T-cell (primary cell): ENCODE results near the gene FRMD5. TPM values are rescaled to one million over a fixed set of nuclear protein-coding genes. Genes with fewer than 3 reads are reported as not detected.
"Not testable (repeated sequence)": the region's sequence is repeated elsewhere in the genome, so short reads cannot be mapped to it uniquely, and the experiment has no call there.

Experiments
- ATAC-seq, 4 experiments: fragments of 200-7000 bp in 3 of 4; fragments of 150-1000 bp in 1 of 4; cut with Tn5 transposase; replicated peaks in 1 of 4; 1 replicate in 3 of 4; 2 replicates in 1 of 4; pipeline ENCODE4 v1.10.0; 2021; ENCODE audit warnings: moderate library complexity in 3 of 4, mild to moderate bottlenecking in 2 of 4, moderate number of reproducible peaks in 1 of 4
- CTCF ChIA-PET, 2 donors: fragments of 300-600 bp; sonication (Branson Sonifier 250); formaldehyde crosslinking; loops; one replicate each; lab custom pipeline; 2022; ENCODE audit warnings: antibody characterized with exemption in 2 of 2; lab: Charles Lee
- POLR2A ChIA-PET, 2 donors: fragments of 300-600 bp; sonication (Branson Sonifier 250); formaldehyde crosslinking; loops; one replicate each; lab custom pipeline; 2022; ENCODE audit warnings: antibody characterized with exemption in 2 of 2; lab: Charles Lee
- DNase-seq, 35 experiments: peaks; one replicate each; pipeline versions ENCODE4 v3.0.0 to v3.0.0-alpha.2; 2013 to 2023
- H3K27ac ChIP-seq: one replicate; pipeline ENCODE4 v1.5.1; 2013; ENCODE audit warnings: low read length
- H3K27me3 ChIP-seq, 2 experiments: replicated peaks in 1 of 2; 1 replicate in 1 of 2; 2 replicates in 1 of 2; pipeline versions ENCODE4 v1.6.1 to v1.7.0; 2013; ENCODE audit warnings: low read length in 1 of 2, mixed read lengths in 1 of 2; ENCODE audit not compliant: control insufficient read depth in 2 of 2, insufficient read depth in 2 of 2; ENCODE audit errors: extremely low read depth in 1 of 2
- H3K36me3 ChIP-seq, 2 donors: 1 replicate in 1 of 2; 2 replicates in 1 of 2; pipeline versions ENCODE4 v1.6.1 to v1.7.0; 2013; ENCODE audit warnings: low read length in 1 of 2; ENCODE audit not compliant: control insufficient read depth in 2 of 2, insufficient read depth in 1 of 2; ENCODE audit errors: extremely low read depth in 1 of 2
- H3K4me1 ChIP-seq, 2 experiments: 1 replicate in 1 of 2; 2 replicates in 1 of 2; pipeline versions ENCODE4 v1.6.1 to v1.7.0; 2013; ENCODE audit warnings: low read length in 2 of 2, mixed read lengths in 1 of 2; ENCODE audit not compliant: insufficient read depth in 2 of 2, control insufficient read depth in 1 of 2; ENCODE audit errors: extremely low read depth in 1 of 2
- H3K4me3 ChIP-seq, 2 donors: 1 replicate in 1 of 2; 2 replicates in 1 of 2; pipeline versions ENCODE4 v1.5.1 to v1.7.0; 2013; ENCODE audit warnings: mild to moderate bottlenecking in 2 of 2, low read length in 1 of 2, moderate library complexity in 1 of 2; ENCODE audit not compliant: control insufficient read depth in 1 of 2; ENCODE audit errors: extremely low read depth in 1 of 2
- H3K9me3 ChIP-seq: 2 replicates; pipeline ENCODE4 v1.7.0; 2013
- H3K27ac Mint-ChIP-seq, 2 donors: one replicate each; pipeline ENCODE4 v1.8.0; 2020 to 2021; ENCODE audit warnings: mild to moderate bottlenecking in 2 of 2, mixed read lengths in 2 of 2
- H3K27me3 Mint-ChIP-seq, 2 donors: one replicate each; pipeline ENCODE4 v1.8.0; 2021 to 2022; ENCODE audit warnings: mixed read lengths in 2 of 2
- H3K36me3 Mint-ChIP-seq: one replicate; pipeline ENCODE4 v1.8.0; 2021; ENCODE audit warnings: mixed read lengths
- H3K4me1 Mint-ChIP-seq, 3 donors: one replicate each; pipeline ENCODE4 v1.8.0; 2020 to 2022; ENCODE audit warnings: mixed read lengths in 3 of 3, mild to moderate bottlenecking in 1 of 3
- H3K4me3 Mint-ChIP-seq, 3 donors: one replicate each; pipeline ENCODE4 v1.8.0; 2020 to 2022; ENCODE audit warnings: mild to moderate bottlenecking in 3 of 3, mixed read lengths in 3 of 3, moderate library complexity in 3 of 3
- H3K9me3 Mint-ChIP-seq, 3 donors: one replicate each; pipeline ENCODE4 v1.8.0; 2020 to 2022; ENCODE audit warnings: mixed read lengths in 3 of 3
- WGBS: methylation state at CpG from one replicate; pipeline ENCODE4 v1.1.5; 2013; ENCODE audit warnings: missing lambda C conversion rate; ENCODE audit not compliant: insufficient coverage; 5-methylcytosine and 5-hydroxymethylcytosine counted together
- total RNA-seq, 35 experiments: library from RNA in 6 of 35; stranded (reverse) in 6 of 35; fragments of 120-200 nt in 1 of 35; gene quantifications; one replicate each; pipeline versions ENCODE4 v1.2.1 to v1.2.4 and lab custom pipeline; 2013 to 2026

The FRMD5 gene
- total RNA-seq, 5 donors from 2014 or later (not counting 1 experiment from before 2014, with no cell fraction given): 0.09 to 0.26 (median 0.23) TPM; not detected in 2

DNA sequence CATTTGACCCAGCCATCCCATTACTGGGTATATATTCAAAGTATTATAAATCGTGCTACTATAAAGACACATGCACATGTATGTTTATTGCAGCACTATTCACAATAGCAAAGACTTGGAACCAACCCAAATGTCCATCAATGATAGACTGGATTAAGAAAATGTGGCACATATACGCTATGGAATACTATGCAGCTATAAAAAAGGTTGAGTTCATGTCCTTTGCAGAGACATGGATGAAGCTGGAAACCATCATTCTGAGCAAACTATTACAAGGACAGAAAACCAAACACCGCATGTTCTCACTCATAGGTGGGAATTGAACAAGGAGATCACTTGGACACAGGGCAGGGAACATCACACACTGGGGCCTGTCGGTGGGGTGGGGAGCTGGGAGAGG is 31.9 kb upstream of the FRMD5 start:
- POLR2A ChIA-PET: interaction anchor here in 1 of 2 donors (0.6 kb wide), 1 partner anchor 505 kb away, joined by 3 read pairs; no protein-coding TSS in a partner anchor
- H3K27me3 ChIP-seq, ATAC-seq, H3K36me3 ChIP-seq, H3K4me3 Mint-ChIP-seq, H3K27ac ChIP-seq, H3K9me3 ChIP-seq, H3K4me3 ChIP-seq, H3K36me3 Mint-ChIP-seq, H3K4me1 ChIP-seq, H3K4me1 Mint-ChIP-seq, H3K27ac Mint-ChIP-seq, DNase-seq, CTCF ChIA-PET, H3K9me3 Mint-ChIP-seq: not testable (repeated sequence)
- whole genome bisulfite sequencing: no CpG with 5 or more reads among the region's 4 CpGs
- H3K27me3 Mint-ChIP-seq: peaks cover 7 to 12% of the 10 kb centered on the region in 2 donors

DNA sequence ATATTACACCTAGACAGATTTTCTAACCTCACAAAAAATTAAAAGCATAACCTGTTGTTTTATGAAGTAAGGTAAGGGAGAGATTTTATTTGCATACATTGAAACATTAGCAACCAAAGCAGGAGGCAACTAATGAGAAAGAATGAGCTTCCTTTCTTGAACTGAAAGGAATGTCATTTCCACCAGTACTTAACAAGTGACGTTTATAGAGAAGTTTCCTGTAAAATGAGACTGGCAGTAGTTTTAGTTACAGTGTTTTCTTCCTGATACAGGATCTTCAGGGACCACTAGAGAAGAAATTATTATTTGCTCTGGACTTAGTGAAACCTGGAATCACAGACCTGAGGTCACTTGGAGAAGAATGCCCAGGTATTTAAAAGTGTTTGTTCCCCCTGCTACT is 27.4 kb upstream of the FRMD5 start:
- WGBS: no CpG with 5 or more reads among the region's 1 CpG
- Mint-ChIP-seq H3K27ac (no peak overlapping the region), H3K4me3 (no peak overlapping the region), H3K36me3 (no peaks in the 10 kb centered on the region), H3K27me3 (peaks cover 15 to 24% of the 10 kb centered on the region in 2 donors), H3K4me1 (peaks cover 2 to 5% (median 3%) of the 10 kb centered on the region in 3 donors), H3K9me3 (no peaks in the 10 kb centered on the region)
- no peak overlapping the region for H3K27ac ChIP-seq
- no peak for ATAC-seq
- H3K4me3 ChIP-seq: no peak overlapping the region
- CTCF ChIA-PET: no interaction called here
- no peak for DNase-seq
- H3K36me3 ChIP-seq: no peaks in the 10 kb centered on the region
- H3K4me1 ChIP-seq: no peaks in the 10 kb centered on the region
- POLR2A ChIA-PET: no interaction called here
- H3K9me3 ChIP-seq: no peaks in the 10 kb centered on the region
- H3K27me3 ChIP-seq: peaks cover 0 to 2% of the 10 kb centered on the region in 2 experiments

DNA sequence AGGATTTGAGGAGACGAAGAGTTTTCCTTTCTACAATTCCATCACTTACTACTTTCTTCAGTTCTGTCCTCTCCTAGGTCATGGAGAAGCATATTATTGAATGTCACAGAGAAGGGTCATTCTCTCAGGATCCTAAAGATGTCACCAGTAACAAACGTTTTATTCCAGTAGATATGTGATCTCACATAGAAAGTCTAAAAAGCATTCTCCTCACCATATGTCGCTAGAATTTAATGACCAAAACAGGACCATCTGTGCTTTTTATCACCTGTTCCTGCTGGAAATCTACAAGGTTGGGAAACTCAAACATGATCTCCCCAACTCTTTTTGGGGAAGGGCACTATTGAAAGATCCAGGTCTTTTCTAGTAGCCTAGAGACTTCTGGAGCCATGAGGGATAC is 24.0 kb upstream of the FRMD5 start:
- DNase-seq (no peak), ATAC-seq (no peak)
- H3K27me3 Mint-ChIP-seq: peaks cover 16 to 26% of the 10 kb centered on the region in 2 donors
- Histone ChIP-seq H3K27me3 (peaks cover 0 to 2% of the 10 kb centered on the region in 2 experiments), H3K9me3 (no peaks in the 10 kb centered on the region), H3K4me3 (no peak overlapping the region), H3K4me1 (no peaks in the 10 kb centered on the region), H3K27ac (no peak overlapping the region), H3K36me3 (no peaks in the 10 kb centered on the region)
- peaks cover 2 to 5% (median 3%) of the 10 kb centered on the region in 3 donors for H3K4me1 Mint-ChIP-seq
- H3K9me3 Mint-ChIP-seq: no peaks in the 10 kb centered on the region
- no peaks in the 10 kb centered on the region for H3K36me3 Mint-ChIP-seq
- ChIA-PET CTCF (interaction anchor here (0.6 to 1.1 kb wide), 3 partner anchors 11 to 282 kb away, joined by 3 to 4 read pairs (median 3); no protein-coding TSS in a partner anchor), POLR2A (no interaction called here)
- H3K27ac Mint-ChIP-seq: no peak overlapping the region
- WGBS: no CpG with 5 or more reads among the region's 3 CpGs
- no peak overlapping the region for H3K4me3 Mint-ChIP-seq

DNA sequence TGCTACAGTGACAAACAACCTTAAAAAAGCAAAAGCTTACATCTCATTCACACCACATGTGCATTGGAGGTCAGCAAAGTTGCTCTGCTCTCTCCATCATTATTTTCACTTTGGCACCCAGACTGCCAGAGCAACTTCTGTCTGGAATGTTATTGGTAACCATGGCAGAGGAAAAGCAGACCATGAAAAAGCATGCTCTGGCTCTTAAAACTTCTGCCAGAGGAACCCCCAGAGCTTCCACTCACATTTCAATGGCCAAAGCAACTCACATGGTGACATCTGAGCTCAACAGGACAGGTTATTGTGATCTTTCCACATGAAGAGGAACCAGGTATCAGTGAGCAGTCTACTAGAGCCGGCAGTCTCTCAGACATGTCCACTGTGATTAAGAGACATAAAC is 21.9 kb upstream of the FRMD5 start:
- Mint-ChIP-seq H3K36me3 (no peaks in the 10 kb centered on the region), H3K4me3 (no peak overlapping the region)

DNA sequence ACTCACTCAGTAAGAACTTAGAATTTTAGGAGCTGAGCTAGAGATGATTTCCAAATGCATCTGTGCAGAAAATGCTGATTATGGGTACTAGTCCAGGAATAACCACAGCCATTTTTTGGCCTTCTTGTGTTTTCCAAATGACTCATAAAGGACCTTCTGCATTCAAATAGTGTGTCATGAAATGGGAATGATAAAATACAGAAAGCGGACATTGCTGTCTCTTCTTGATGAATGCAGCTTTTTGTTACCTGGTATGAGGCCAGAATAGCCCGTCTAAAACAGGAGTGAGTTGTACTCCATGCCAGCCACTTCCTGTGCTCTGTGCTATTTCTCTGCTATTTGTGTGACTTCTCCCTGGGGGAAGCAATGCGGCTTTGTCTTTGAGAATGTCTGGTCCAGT is 20.5 kb upstream of the FRMD5 start:
- Mint-ChIP-seq H3K4me3 (no peak overlapping the region), H3K27me3 (peaks cover 28 to 29% of the 10 kb centered on the region in 2 donors), H3K36me3 (no peaks in the 10 kb centered on the region), H3K9me3 (no peaks in the 10 kb centered on the region), H3K27ac (no peak overlapping the region), H3K4me1 (peaks cover 2 to 5% (median 3%) of the 10 kb centered on the region in 3 donors)
- H3K27me3 ChIP-seq: peaks cover 0 to 7% of the 10 kb centered on the region in 2 experiments
- H3K4me3 ChIP-seq: no peak overlapping the region
- no peak overlapping the region for H3K27ac ChIP-seq
- ChIA-PET CTCF (no interaction called here), POLR2A (no interaction called here)
- H3K36me3 ChIP-seq: no peaks in the 10 kb centered on the region
- H3K9me3 ChIP-seq: no peaks in the 10 kb centered on the region
- 50% methylated on average over 1 of the region's 3 CpGs for WGBS
- no peak for DNase-seq
- H3K4me1 ChIP-seq: no peaks in the 10 kb centered on the region
- no peak for ATAC-seq

More for the DNA sequence above, 21.9 kb upstream of the FRMD5 start:
- Mint-ChIP-seq H3K4me1 (peaks cover 2 to 5% (median 3%) of the 10 kb centered on the region in 3 donors), H3K9me3 (no peaks in the 10 kb centered on the region), H3K27me3 (peaks cover 18 to 24% of the 10 kb centered on the region in 2 donors), H3K27ac (no peak overlapping the region)
- POLR2A ChIA-PET: no interaction called here
- no peak overlapping the region for H3K4me3 ChIP-seq
- DNase-seq (no peak), ATAC-seq (no peak)
- H3K9me3 ChIP-seq: no peaks in the 10 kb centered on the region
- no peaks in the 10 kb centered on the region for H3K36me3 ChIP-seq
- H3K4me1 ChIP-seq: no peaks in the 10 kb centered on the region
- CTCF ChIA-PET: interaction anchor here in 1 of 2 donors (0.7 to 1.2 kb wide), 2 partner anchors 101 to 293 kb away, joined by 3 to 7 read pairs; no protein-coding TSS in a partner anchor
- WGBS: 63% methylated on average over 1 of the region's 1 CpG
- H3K27ac ChIP-seq: no peak overlapping the region
- peaks cover 0 to 3% of the 10 kb centered on the region in 2 experiments for H3K27me3 ChIP-seq

DNA sequence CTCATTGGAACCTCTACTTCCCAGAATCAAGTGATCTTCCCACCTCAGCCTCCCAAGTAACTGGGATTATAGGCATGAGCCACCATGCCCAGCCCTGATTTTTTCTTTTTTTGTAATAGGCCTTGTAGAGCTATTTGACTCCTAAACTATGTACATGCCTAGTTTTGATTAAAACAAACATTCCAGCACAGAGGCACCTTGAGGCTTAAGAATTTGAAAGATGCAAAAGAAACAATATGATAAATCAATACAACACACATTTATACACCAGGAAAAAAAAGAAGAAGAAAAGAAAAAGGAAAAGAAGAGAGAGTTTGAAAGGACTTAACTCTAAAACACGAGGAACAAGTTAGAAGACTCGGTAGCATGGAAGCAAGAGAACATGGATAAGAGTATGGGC is 13.9 kb upstream of the FRMD5 start:
- ChIA-PET POLR2A (no interaction called here), CTCF (interaction anchor here in 1 of 2 donors (0.7 kb wide), 1 partner anchor 10 kb away, joined by 3 read pairs; no protein-coding TSS in a partner anchor)
- DNase-seq: no peak
- peaks cover 2 to 9% of the 10 kb centered on the region in 2 experiments for H3K27me3 ChIP-seq
- Mint-ChIP-seq H3K36me3 (no peaks in the 10 kb centered on the region), H3K4me3 (no peak overlapping the region), H3K27ac (no peak overlapping the region), H3K27me3 (peaks cover 15 to 16% of the 10 kb centered on the region in 2 donors), H3K9me3 (no peaks in the 10 kb centered on the region), H3K4me1 (no peaks in the 10 kb centered on the region)
- H3K4me1 ChIP-seq: no peaks in the 10 kb centered on the region
- no peak overlapping the region for H3K4me3 ChIP-seq
- H3K27ac ChIP-seq: no peak overlapping the region
- WGBS: 83% methylated on average over 2 of the region's 2 CpGs
- H3K9me3 ChIP-seq: no peaks in the 10 kb centered on the region
- ATAC-seq: no peak
- no peaks in the 10 kb centered on the region for H3K36me3 ChIP-seq
